Measurements from ENCODE around the gene GPC6.
A peak's percentile ranks its signal among the peaks of the same experiment; 100 is the strongest.

The GPC6 gene

DNA sequence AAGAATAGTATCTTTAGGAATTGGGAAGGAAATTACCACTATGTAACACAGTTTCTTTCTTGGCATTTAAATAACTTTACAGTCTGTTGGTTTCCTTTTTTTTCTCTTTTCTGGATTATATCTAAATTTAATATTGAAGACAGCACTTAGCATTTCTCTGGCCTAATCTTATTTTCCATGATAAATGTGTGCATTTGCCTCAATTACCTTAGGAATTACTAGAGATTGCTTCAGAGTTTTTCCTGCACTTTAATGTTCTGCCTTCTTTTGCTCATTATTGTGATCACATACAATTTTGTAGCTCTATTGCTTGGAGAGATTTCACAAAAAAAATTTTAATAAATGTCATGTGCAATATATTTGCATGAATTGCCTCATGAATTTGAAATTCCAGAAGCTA is 1227.7 kb downstream of the GPC6 start:
- DNase-seq: no peak

DNA sequence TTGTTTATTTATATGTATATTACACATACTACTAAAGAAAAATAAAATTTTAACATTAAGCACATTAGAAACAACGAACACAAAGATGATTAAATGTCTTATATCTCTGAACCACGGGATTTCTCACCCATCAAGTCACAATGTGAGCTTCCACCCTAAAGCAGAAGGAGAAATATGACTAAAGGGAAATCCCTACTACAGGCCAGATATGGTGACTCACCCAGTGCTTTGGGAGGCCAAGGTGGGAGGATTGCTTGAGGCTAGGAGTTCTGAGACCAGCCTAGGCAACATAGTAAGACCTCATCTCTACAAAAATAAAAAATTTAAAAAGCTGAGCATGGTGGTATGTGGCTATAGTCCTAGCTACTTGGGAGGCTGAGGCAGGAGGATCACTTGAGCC is 1228.3 kb downstream of the GPC6 start:
- DNase-seq: peak; percentile 12 to 31

DNA sequence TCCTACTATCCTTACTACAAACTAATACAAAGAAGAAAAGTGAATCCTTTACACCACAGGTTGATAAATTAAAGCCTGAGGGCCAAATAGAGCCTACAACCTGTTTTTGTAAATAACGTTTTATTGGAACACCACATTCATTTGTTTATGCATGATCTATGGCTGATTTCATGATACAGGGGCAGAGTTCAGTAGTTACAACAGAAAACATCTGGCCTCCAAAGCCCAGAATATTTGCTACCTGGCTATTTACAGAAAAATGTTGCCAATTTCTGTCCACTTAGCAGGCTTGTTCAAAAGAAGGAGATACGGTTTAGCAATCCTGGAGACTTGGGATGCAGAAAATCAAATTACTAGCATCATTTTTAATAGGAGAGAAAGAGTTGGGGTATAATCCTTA is 1228.8 kb downstream of the GPC6 start:
- no peak for DNase-seq

Measured in activated CD4-positive, alpha-beta T cell treated with anti-CD3 and anti-CD28 coated beads, Interleukin-2, amount 50 U/mL, for 48 hours (primary cell).